ENCODE results near the gene HOXB2.

HOXB2 gene

GRCh38 chr17:48553826-48554225, 8.9 kb upstream of the HOXB2 start:
- in situ Hi-C loops (cut with MboI; ENCODE audit: low sequenced_read_pairs), result no loop called here

GRCh38 chr17:48553190-48553547, 8.3 kb upstream of the HOXB2 start:
- in situ Hi-C loops (cut with MboI; ENCODE audit: low sequenced_read_pairs), result no loop called here

- in situ Hi-C loops (cut with MboI; ENCODE audit: low sequenced_read_pairs), result no loop called here
Observed at GRCh38 chr17:48552466-48553189, 7.7 kb upstream of the HOXB2 start.

GRCh38 chr17:48551596-48552465, 6.9 kb upstream of the HOXB2 start:
- in situ Hi-C loops (cut with MboI; ENCODE audit: low sequenced_read_pairs), result no loop called here

- in situ Hi-C loops (cut with MboI; ENCODE audit: low sequenced_read_pairs), result no loop called here
Observed at GRCh38 chr17:48551214-48551555, 6.3 kb upstream of the HOXB2 start.

GRCh38 chr17:48550502-48551213, 5.7 kb upstream of the HOXB2 start:
- in situ Hi-C loops (cut with MboI; ENCODE audit: low sequenced_read_pairs), result no loop called here

GRCh38 chr17:48549914-48550501, 5.1 kb upstream of the HOXB2 start:
- in situ Hi-C loops (cut with MboI; ENCODE audit: low sequenced_read_pairs), result no loop called here

GRCh38 chr17:48549281-48549630, 4.3 kb upstream of the HOXB2 start:
- in situ Hi-C loops (cut with MboI; ENCODE audit: low sequenced_read_pairs), result no loop called here

- in situ Hi-C loops (cut with MboI; ENCODE audit: low sequenced_read_pairs), result no loop called here
Observed at GRCh38 chr17:48548523-48549280, 3.8 kb upstream of the HOXB2 start.

GRCh38 chr17:48547808-48548522, 3.1 kb upstream of the HOXB2 start:
- in situ Hi-C loops (cut with MboI; ENCODE audit: low sequenced_read_pairs), result no loop called here

- in situ Hi-C loops (cut with MboI; ENCODE audit: low sequenced_read_pairs), result no loop called here
Observed at GRCh38 chr17:48546924-48547807, 2.3 kb upstream of the HOXB2 start.

GRCh38 chr17:48546137-48546923, 1.4 kb upstream of the HOXB2 start:
- in situ Hi-C loops (cut with MboI; ENCODE audit: low sequenced_read_pairs), result no loop called here

- in situ Hi-C loops (cut with MboI; ENCODE audit: low sequenced_read_pairs), result no loop called here
Observed at GRCh38 chr17:48545539-48545938, 630 bp upstream of the HOXB2 start.

- in situ Hi-C loops (cut with MboI; ENCODE audit: low sequenced_read_pairs), result no loop called here
Observed at GRCh38 chr17:48544349-48545021, 424 bp downstream of the HOXB2 start.

- in situ Hi-C loops (cut with MboI; ENCODE audit: low sequenced_read_pairs), result no loop called here
Observed at GRCh38 chr17:48543854-48544348, 1.0 kb downstream of the HOXB2 start.

GRCh38 chr17:48543107-48543853, 1.6 kb downstream of the HOXB2 start:
- in situ Hi-C loops (cut with MboI; ENCODE audit: low sequenced_read_pairs), result no loop called here

- in situ Hi-C loops (cut with MboI; ENCODE audit: low sequenced_read_pairs), result no loop called here
Observed at GRCh38 chr17:48542698-48543106, 2.2 kb downstream of the HOXB2 start.
